ENCODE measurements around the gene CDK5. TPM values are rescaled to one million over a fixed set of nuclear protein-coding genes. Genes with fewer than 3 reads are reported as not detected.

CDK5 gene
- total RNA-seq, 3 donors from 2014 or later = 5.2 to 8.8 (median 8.6) TPM

GRCh38 chr7:151006590-151007300 is 51.0 kb downstream of the CDK5 start:
- Histone ChIP-seq H3K4me1 (no peaks in the 10 kb centered on the region), H3K9me3 (no peaks in the 10 kb centered on the region), H3K27me3 (peaks cover 0 to 18% of the 10 kb centered on the region in 2 donors), H3K36me3 (no peaks in the 10 kb centered on the region), H3K27ac (no peak overlapping the region), H3K4me3 (no peak overlapping the region)
- intact Hi-C loops (cut with DNase I; ENCODE audit: low total_unique reads) = no loop called here
- DNase-seq (ENCODE audit: low spot score in 2 of 2) = no peak
- TF ChIP-seq POLR2AphosphoS5 (IDR thresholded peaks at IDR 0.05) = no peak
- no peak for TF ChIP-seq CTCF (IDR thresholded peaks at IDR 0.05)
- TF ChIP-seq POLR2A (IDR thresholded peaks at IDR 0.05) = no peak

DNA sequence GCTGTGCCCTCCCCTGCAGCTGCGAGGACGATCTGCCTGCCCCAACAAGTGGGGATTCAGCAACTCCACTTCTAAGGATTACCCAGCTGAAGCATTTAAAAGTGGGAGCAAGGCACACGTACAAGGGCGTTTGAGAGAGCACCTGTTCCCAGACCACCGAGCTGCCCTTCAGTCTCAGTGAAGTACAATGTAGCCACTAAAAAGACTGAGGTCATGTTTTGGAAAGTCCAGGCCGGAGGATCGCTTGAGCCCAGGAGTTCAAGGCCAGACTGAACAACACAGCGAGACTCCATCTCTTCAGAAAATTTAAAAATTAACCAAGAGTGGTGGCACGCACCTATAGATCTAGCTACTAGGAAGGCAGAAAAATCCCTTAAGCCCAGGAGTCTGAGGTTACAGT is 52.1 kb downstream of the CDK5 start:
- intact Hi-C loops (cut with DNase I; ENCODE audit: low total_unique reads) = no loop called here
- H3K4me3 ChIP-seq = no peak overlapping the region

More for the DNA sequence above, 52.1 kb downstream of the CDK5 start:
- no peak for TF ChIP-seq CTCF (IDR thresholded peaks at IDR 0.05)
- no peak for TF ChIP-seq POLR2AphosphoS5 (IDR thresholded peaks at IDR 0.05)
- TF ChIP-seq POLR2A (IDR thresholded peaks at IDR 0.05) = no peak
- Histone ChIP-seq H3K36me3 (no peaks in the 10 kb centered on the region), H3K9me3 (no peaks in the 10 kb centered on the region), H3K4me1 (no peaks in the 10 kb centered on the region), H3K27me3 (peaks cover 0 to 18% of the 10 kb centered on the region in 2 donors), H3K27ac (no peak overlapping the region)
- no peak for DNase-seq (ENCODE audit: low spot score in 2 of 2)

Other genes with a start within 250 kb of the CDK5 start
- 1 to 10 TPM in 1 of 3 donors, not detected in 2; 2.3 TPM for gene AOC1, start 205.4 kb downstream of the CDK5 start, total RNA-seq
- under 1 TPM; under 0.01 to 0.29 (median 0.16) TPM for gene KCNH2, start 79.6 kb downstream of the CDK5 start, total RNA-seq
- gene NOS3, start 66.9 kb downstream of the CDK5 start, total RNA-seq = 10 to 100 TPM in 1 of 3 donors, 1 to 10 TPM in 2; 3.8 to 35.1 (median 5.1) TPM
- gene ATG9B, start 33.4 kb downstream of the CDK5 start, total RNA-seq = 1 to 10 TPM in 1 of 3 donors, under 1 TPM in 1, not detected in 1; 0.44 to 2.0 TPM
- 10 to 100 TPM; 14.7 to 19.3 (median 17.6) TPM for gene ABCB8, start 29.4 kb downstream of the CDK5 start, total RNA-seq
- 1 to 10 TPM; 1.3 to 3.3 (median 2.3) TPM for gene ASIC3, start 9.4 kb downstream of the CDK5 start, total RNA-seq
- gene SLC4A2, start 1.7 kb upstream of the CDK5 start, total RNA-seq = 100 to 1,000 TPM in 1 of 3 donors, 10 to 100 TPM in 2; 83.2 to 101 (median 92.8) TPM
- gene FASTK, start 22.9 kb upstream of the CDK5 start, total RNA-seq = 10 to 100 TPM; 45.6 to 63.5 (median 60.0) TPM
- 10 to 100 TPM; 32.1 to 36.1 (median 35.0) TPM for gene TMUB1, start 25.6 kb upstream of the CDK5 start, total RNA-seq
- gene AGAP3, start 28.6 kb upstream of the CDK5 start, total RNA-seq = 10 to 100 TPM; 47.2 to 58.1 (median 55.1) TPM
- gene GBX1, start 109.8 kb upstream of the CDK5 start, total RNA-seq = not detected
- not detected for gene ASB10, start 129.4 kb upstream of the CDK5 start, total RNA-seq
- not detected for gene H2BK1, start 152.6 kb upstream of the CDK5 start, total RNA-seq
- 10 to 100 TPM; 35.6 to 58.7 (median 42.2) TPM for gene ABCF2, start 169.3 kb upstream of the CDK5 start, total RNA-seq
- 10 to 100 TPM; 24.5 to 40.6 (median 38.3) TPM for gene CHPF2, start 174.6 kb upstream of the CDK5 start, total RNA-seq
- 10 to 100 TPM; 21.3 to 69.5 (median 43.5) TPM for gene SMARCD3, start 190.8 kb upstream of the CDK5 start, total RNA-seq

Measured in breast epithelium (tissue), 4 donors.